Stomach smooth muscle (tissue), 2 donors: Measurements from ENCODE around the gene ADK.
"Not testable (repeated sequence)": the region's sequence is repeated elsewhere in the genome, so short reads cannot be mapped to it uniquely, and the experiment has no call there.

ENCODE experiments used
- H3K27ac ChIP-seq: one replicate; pipeline ENCODE4 v1.7.0; 2013; ENCODE audit warnings: mild to moderate bottlenecking, low read length, inconsistent platforms
- H3K27me3 ChIP-seq, 2 donors: one replicate each; pipeline ENCODE4 v1.7.0; 2013; ENCODE audit warnings: low read length in 2 of 2; ENCODE audit not compliant: insufficient read depth in 2 of 2, control insufficient read depth in 1 of 2
- H3K36me3 ChIP-seq, 2 donors: one replicate each; pipeline ENCODE4 v1.7.0; 2013; ENCODE audit warnings: low read length in 2 of 2; ENCODE audit not compliant: control insufficient read depth in 2 of 2, insufficient read depth in 2 of 2
- H3K4me1 ChIP-seq: one replicate; pipeline ENCODE4 v1.7.0; 2013; ENCODE audit warnings: low read length; ENCODE audit not compliant: control insufficient read depth, insufficient read depth
- H3K4me3 ChIP-seq, 2 donors: one replicate each; pipeline ENCODE4 v1.7.0; 2013; ENCODE audit warnings: low read length in 2 of 2
- H3K9ac ChIP-seq, 2 donors: one replicate each; pipeline ENCODE4 v1.7.0; 2013; ENCODE audit warnings: low read length in 2 of 2, mild to moderate bottlenecking in 1 of 2
- H3K9me3 ChIP-seq, 2 donors: one replicate each; pipeline ENCODE4 v1.7.0; 2013; ENCODE audit warnings: low read length in 2 of 2; ENCODE audit not compliant: control insufficient read depth in 2 of 2
- donor health status: healthy.
- donor health status: Pancreatic carcinoma.

Gene ADK

DNA sequence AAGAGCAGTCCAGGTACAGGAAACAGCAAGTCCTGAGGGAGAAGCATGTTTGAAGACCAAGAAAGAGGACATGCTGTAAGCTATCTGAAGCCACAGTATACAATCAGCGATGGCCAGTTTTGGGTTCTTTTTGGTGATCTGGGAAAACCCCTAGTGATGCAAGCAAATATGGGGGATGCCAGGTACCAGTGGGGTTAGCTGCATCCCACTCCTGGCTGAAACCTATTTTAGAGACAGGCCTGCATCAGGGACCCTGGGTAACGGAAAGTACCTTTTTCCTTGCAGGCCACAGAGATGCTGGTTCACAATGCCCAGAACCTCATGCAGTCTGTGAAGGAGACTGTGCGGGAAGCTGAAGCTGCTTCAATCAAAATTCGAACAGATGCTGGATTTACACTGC, 33.3 kb upstream of the ADK start:
- no peak overlapping the region for H3K9ac ChIP-seq
- no peak overlapping the region for H3K4me3 ChIP-seq
- H3K27me3 ChIP-seq, result no peaks in the 10 kb centered on the region
- peaks cover 53 to 61% of the 10 kb centered on the region in 2 donors for H3K36me3 ChIP-seq
- H3K4me1 ChIP-seq, result peaks cover 22% of the 10 kb centered on the region
- no peaks in the 10 kb centered on the region for H3K9me3 ChIP-seq
- no peak overlapping the region for H3K27ac ChIP-seq

DNA sequence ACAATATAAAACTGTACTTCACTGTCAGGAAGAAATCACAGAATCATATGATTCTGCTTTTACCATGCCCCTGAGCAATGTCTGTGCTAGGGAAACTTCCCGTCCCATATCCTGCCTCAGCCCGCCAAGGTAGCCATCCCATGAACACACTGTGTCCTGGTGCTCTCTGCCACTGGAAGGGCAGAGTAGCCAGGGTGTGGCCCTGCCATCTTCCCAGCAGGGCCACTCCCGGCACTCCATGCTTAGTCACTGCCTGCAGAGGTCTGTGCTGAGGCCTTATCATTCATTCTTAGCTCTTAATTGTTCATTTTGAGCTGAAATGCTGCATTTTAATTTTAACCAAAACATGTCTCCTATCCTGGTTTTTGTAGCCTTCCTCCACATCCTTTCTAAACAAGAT, 32.2 kb upstream of the ADK start:
- Histone ChIP-seq H3K27ac (no peak overlapping the region), H3K9me3 (no peaks in the 10 kb centered on the region), H3K27me3 (no peaks in the 10 kb centered on the region), H3K36me3 (peaks cover 51 to 60% of the 10 kb centered on the region in 2 donors), H3K4me1 (peaks cover 11% of the 10 kb centered on the region), H3K4me3 (no peak overlapping the region), H3K9ac (no peak overlapping the region)

DNA sequence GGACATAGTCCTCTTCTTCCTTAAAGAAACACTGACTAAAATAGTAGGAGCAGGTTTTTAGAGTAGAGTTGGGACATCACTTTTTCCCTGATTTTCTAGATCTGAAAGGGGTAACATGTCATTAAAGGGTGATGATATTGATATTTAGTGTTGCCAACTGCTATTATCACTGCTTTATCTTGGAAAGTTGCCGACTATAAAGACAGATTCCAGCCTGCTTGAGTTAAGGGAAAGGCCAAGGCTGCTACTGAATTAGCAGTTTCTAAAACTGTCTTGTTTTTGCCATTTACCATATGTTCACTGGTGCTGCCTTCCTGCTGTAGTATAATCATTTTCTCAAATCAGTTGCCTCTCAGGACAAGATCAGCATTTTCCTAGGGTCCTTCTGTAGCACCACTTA, 30.1 kb upstream of the ADK start:
- no peaks in the 10 kb centered on the region for H3K27me3 ChIP-seq
- H3K9ac ChIP-seq, result no peak overlapping the region
- peaks cover 49 to 52% of the 10 kb centered on the region in 2 donors for H3K36me3 ChIP-seq
- no peaks in the 10 kb centered on the region for H3K9me3 ChIP-seq
- no peak overlapping the region for H3K4me3 ChIP-seq
- H3K27ac ChIP-seq, result no peak overlapping the region
- peaks cover 6% of the 10 kb centered on the region for H3K4me1 ChIP-seq

DNA sequence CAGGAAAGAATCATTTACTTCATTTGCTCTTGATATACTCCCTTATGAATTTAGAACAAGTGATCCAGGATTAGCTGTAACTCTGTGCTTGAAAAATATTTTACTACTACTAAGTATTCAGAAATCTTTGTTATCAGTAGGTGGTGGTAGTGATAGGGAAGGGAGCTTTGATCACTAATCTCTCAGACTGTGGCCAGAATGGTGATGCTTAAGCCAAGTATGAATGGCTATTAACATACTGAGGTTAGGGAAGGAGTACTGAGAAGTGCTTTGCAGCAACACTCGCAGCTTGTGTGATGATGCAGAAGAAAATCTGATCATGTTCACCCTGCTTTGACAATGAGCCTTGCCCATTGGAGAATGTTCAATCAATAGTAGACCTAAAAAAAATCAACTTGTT, 29.7 kb upstream of the ADK start:
- Histone ChIP-seq H3K9me3 (no peaks in the 10 kb centered on the region), H3K9ac (no peak overlapping the region), H3K36me3 (peaks cover 51 to 52% of the 10 kb centered on the region in 2 donors), H3K27ac (no peak overlapping the region), H3K4me3 (no peak overlapping the region), H3K27me3 (no peaks in the 10 kb centered on the region), H3K4me1 (peaks cover 6% of the 10 kb centered on the region)

DNA sequence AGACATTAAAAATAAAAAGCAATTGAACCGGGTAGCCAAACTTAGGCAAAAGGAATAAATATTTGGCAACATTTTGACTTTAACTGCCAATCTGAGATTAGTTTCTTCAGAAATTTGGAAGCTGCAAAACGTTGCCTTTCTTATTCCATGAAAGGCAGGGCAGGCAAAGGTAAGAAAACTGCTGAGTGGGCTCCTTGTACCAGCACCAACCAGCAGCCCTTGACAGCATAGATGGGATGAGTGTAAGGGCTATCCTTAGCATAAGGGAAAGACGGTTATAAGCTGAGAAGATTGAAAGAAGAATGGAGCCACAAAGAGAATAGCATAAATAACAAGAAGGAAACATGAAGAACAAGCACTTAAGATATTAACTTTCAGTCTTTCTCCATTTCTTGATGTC, 29.0 kb upstream of the ADK start:
- H3K4me3 ChIP-seq, result no peak overlapping the region
- H3K9me3 ChIP-seq, result no peaks in the 10 kb centered on the region
- peaks cover 51 to 53% of the 10 kb centered on the region in 2 donors for H3K36me3 ChIP-seq
- no peak overlapping the region for H3K9ac ChIP-seq
- H3K27me3 ChIP-seq, result no peaks in the 10 kb centered on the region
- no peak overlapping the region for H3K27ac ChIP-seq
- peaks cover 6% of the 10 kb centered on the region for H3K4me1 ChIP-seq

DNA sequence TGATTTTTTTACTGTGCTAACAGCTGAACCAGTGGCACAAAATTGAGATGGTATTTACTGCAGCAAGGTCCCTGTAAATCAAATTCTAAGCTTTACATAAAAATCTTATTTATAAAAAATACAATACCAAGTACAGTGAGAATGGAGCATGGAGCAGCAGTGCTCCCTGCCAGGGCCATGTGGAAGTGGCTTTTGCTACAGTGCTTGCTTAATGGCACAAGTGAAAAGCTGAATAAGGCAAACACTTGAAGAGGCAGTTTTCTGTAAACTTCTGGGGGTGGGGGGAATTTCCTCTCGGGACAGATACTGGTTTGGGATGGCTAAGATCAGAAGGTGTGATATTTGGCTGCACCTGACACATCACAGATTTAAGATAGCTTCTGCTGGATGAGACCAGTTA, 27.9 kb upstream of the ADK start:
- H3K36me3 ChIP-seq, result peaks cover 47 to 50% of the 10 kb centered on the region in 2 donors
- no peak overlapping the region for H3K27ac ChIP-seq
- H3K9ac ChIP-seq, result no peak overlapping the region
- H3K27me3 ChIP-seq, result no peaks in the 10 kb centered on the region
- H3K4me3 ChIP-seq, result no peak overlapping the region
- H3K9me3 ChIP-seq, result no peaks in the 10 kb centered on the region
- peaks cover 6% of the 10 kb centered on the region for H3K4me1 ChIP-seq

DNA sequence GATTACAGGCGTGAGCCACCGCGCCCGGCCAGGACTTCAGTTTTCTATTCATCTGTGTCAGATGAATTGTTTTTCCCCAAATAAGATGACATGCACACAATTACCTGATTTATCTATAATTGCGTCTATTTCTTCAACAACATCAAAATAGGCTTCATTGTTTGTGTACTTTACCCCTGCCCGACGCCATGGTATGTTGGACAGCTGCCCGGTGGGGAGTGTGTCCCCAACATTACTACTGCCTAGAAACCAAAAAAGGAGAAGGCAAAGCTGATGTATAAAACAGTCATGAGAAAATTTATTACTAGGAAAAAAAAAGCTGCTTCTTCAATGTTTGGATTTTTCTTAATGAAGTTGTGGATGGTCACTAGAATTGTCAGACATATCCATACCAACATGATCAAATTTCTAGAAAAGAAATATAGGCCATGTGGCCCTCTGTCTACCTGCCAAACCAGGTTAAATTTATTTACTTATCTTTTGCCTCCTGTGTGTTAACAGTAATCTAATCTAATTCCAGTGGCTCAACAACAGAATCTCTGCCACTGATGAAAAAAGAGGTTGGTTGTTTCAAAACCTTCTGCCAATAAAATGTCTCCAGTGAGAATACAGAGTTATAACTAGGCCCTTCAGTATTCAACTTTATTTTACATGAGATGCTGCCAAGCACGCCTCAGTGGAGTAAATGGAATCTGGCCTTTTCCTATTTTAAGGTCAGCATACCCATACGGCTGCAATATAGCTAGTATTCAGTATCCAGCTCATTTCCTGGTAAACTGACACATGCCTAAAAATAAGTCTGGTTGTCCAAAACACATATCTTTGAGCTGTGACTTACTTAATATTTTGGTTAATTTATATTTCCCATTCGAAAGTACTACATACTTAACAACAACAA, 16.8 kb upstream of the ADK start:
- Histone ChIP-seq H3K9ac (no peak overlapping the region), H3K36me3 (peaks cover 34 to 48% of the 10 kb centered on the region in 2 donors), H3K4me1 (no peaks in the 10 kb centered on the region), H3K27ac (no peak overlapping the region), H3K9me3 (no peaks in the 10 kb centered on the region), H3K4me3 (no peak overlapping the region), H3K27me3 (no peaks in the 10 kb centered on the region)

DNA sequence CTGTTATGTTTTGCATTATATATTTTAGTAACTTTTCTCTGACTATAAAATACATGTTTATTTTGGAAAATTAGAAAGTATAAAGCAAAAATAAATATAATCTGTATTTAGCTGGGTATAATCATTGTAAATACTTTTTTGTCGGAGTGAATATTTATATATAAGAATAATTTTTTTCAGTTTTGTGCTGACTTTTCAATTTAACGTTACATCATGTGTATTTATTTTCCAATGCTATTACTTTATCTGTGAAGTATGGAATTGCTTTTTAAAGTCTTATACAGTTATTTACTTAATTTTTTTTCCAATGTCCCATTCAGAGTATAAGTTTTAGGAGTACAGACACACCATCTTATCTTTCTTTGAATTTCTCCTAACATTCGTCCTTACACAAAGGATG, 15.6 kb upstream of the ADK start:
- Histone ChIP-seq H3K9me3 (no peaks in the 10 kb centered on the region), H3K36me3 (peaks cover 28 to 43% of the 10 kb centered on the region in 2 donors), H3K27me3 (no peaks in the 10 kb centered on the region), H3K27ac (no peak overlapping the region), H3K4me1 (no peaks in the 10 kb centered on the region), H3K9ac (no peak overlapping the region), H3K4me3 (no peak overlapping the region)

DNA sequence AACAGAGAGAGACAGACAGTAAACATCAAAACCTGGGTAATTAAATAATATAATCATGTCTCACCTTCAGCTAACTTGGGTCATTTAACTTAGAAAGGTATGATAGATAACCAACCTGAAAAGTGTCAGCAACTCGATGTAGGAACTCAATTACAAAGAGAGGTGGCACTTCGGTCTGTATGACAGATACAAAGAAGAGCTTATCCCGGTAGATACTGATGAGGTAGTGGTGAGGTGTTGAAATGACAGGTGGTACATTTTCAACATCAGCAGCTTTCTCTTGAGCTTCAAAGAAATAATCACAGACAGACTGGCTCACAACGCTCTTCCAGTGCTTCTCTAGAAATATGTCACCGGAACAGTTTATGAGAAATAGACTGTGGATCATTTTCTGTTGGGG, 13.0 kb upstream of the ADK start:
- H3K27ac ChIP-seq, result no peak overlapping the region
- no peaks in the 10 kb centered on the region for H3K9me3 ChIP-seq
- no peaks in the 10 kb centered on the region for H3K4me1 ChIP-seq
- H3K27me3 ChIP-seq, result no peaks in the 10 kb centered on the region
- H3K36me3 ChIP-seq, result peaks cover 21 to 37% of the 10 kb centered on the region in 2 donors
- no peak overlapping the region for H3K4me3 ChIP-seq
- no peak overlapping the region for H3K9ac ChIP-seq

DNA sequence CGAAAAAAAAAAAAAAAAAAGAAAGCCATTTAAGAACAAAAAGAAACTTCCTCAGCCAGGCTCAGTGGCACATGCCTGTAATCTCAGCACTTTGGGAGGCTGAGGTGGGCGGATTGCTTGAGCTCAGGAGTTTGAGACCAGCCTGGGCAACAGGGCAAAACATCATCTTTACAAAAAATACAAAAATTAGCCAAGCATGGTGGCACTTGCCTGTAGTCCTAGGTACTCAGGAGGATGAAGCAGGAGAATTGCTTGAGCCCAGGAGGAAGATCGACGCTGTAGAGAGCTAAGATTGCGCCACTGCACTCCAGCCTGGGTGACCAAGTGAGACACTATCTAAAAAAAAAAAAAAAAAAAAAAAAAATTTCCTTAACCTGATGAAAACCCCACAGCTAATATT, 12.4 kb upstream of the ADK start:
- not testable (repeated sequence) for H3K9me3 ChIP-seq, H3K4me3 ChIP-seq, H3K9ac ChIP-seq, H3K4me1 ChIP-seq, H3K27ac ChIP-seq, H3K27me3 ChIP-seq
- peaks cover 19 to 37% of the 10 kb centered on the region in 2 donors for H3K36me3 ChIP-seq

DNA sequence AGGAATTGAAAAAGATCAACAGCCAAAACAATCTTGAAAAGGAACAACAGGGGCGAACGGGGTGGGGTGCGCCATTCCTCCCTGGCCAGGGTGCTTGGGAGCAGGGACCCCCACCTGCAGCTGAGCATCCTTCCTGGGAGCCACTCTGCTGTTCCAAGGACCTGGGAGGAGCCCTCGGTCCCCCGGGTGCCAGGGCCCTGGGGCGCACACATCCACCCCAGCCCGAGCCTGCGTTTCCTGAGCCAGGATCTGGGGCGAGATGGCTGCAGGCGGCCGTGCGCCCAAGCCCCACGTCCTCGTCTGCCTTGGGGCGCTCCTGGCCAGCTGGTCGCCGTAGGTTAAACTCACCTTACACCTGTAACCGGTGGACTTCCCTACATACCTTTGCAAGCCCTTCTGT, 11.0 kb upstream of the ADK start:
- Histone ChIP-seq H3K4me1 (peaks cover 3% of the 10 kb centered on the region), H3K9ac (no peak overlapping the region), H3K27ac (no peak overlapping the region), H3K36me3 (peaks cover 15 to 27% of the 10 kb centered on the region in 2 donors), H3K9me3 (no peaks in the 10 kb centered on the region), H3K27me3 (no peaks in the 10 kb centered on the region), H3K4me3 (no peak overlapping the region)
